Uterus (tissue), 2 donors: ENCODE results near the gene SATB2.

Source experiments
- POLR2A ChIP-seq, 2 donors: fragments of 450-650 bp; IDR thresholded peaks; one replicate each; pipeline ENCODE4 v1.6.1; 2016; ENCODE audit warnings: antibody characterized with exemption in 2 of 2, mild to moderate bottlenecking in 1 of 2, moderate library complexity in 1 of 2
- TF ChIP-seq, protein P1 (sequence below), 4 experiments: fragments of 200-600 bp in 2 of 4; fragments of 450-650 bp in 2 of 4; sonication (generic) in 2 of 4; IDR thresholded peaks; one replicate each; pipeline ENCODE4 v1.5.1; 2016 to 2019; ENCODE audit warnings: antibody characterized with exemption in 4 of 4, mild to moderate bottlenecking in 2 of 4, moderate library complexity in 1 of 4

GRCh38 chr2:199341123-199341522 is 116.6 kb downstream of the SATB2 start:
- TF ChIP-seq POLR2A (IDR thresholded peaks at IDR 0.05): no peak
- TF ChIP-seq, protein P1, sequence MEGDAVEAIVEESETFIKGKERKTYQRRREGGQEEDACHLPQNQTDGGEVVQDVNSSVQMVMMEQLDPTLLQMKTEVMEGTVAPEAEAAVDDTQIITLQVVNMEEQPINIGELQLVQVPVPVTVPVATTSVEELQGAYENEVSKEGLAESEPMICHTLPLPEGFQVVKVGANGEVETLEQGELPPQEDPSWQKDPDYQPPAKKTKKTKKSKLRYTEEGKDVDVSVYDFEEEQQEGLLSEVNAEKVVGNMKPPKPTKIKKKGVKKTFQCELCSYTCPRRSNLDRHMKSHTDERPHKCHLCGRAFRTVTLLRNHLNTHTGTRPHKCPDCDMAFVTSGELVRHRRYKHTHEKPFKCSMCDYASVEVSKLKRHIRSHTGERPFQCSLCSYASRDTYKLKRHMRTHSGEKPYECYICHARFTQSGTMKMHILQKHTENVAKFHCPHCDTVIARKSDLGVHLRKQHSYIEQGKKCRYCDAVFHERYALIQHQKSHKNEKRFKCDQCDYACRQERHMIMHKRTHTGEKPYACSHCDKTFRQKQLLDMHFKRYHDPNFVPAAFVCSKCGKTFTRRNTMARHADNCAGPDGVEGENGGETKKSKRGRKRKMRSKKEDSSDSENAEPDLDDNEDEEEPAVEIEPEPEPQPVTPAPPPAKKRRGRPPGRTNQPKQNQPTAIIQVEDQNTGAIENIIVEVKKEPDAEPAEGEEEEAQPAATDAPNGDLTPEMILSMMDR (IDR thresholded peaks at IDR 0.05): no peak
